ENCODE results near the gene SLC6A12.

SLC6A12 gene

DNA sequence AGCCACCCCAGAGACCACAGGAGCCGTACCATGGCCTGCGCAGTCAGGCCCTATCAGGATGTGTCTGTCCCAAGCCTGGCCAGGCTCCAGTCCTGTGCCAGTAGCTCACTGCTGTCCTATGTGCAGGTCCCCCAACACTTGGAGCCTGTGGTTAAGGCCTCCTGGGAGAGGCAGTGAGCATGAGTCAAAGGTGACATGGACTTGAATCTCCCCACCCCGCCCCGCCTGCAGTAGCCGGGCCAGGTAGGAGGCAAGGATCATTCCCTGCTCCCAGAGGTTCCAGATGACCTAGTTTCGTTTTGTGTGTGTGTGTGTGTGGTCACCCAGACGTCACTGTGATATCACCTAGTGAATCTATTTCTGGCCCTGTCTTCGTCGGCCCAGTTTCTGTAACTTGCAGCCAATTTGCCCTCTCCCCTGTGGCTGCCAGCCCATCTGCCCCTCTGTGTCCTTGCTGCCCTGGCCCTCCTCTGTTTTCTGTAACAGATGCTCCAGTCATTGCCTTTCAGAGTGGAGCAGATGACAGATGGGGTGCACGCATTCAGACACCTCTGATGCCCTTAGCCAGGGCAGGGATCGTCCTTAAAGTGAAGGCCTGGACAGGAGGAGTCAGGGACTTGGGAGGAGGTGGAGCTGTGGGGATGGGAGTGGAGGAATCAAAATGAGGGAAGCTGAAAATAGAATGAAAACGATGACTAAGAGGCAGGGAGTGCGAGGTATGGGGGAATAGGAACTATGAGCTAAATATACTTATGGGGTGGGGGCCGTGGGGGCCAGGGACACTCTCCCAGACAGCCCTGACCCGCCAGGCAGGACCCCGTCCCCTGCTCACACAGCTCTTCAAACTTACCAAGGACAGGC, 37.4 kb downstream of the SLC6A12 start:
- DNase-seq = no peak

DNA sequence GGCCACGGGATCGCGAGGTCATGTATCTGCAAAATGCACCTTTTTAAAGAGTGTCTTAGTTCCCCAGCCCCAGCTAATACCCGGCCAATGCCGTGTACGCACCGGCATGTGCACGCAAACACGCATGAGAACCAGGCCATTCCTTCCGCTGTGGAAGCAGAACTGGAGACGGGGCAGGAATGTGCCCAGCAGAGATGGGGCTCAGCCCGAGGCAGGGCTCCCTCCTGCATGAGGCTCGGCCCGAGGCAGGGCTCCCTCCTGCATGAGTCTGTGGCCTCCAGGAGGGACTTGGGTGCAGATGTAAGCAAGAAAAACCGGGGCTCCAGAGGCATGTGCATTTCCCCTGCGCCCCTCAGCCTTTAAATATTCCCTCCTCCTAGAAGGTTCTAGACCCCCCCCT, 38.2 kb downstream of the SLC6A12 start:
- no peak for DNase-seq

DNA sequence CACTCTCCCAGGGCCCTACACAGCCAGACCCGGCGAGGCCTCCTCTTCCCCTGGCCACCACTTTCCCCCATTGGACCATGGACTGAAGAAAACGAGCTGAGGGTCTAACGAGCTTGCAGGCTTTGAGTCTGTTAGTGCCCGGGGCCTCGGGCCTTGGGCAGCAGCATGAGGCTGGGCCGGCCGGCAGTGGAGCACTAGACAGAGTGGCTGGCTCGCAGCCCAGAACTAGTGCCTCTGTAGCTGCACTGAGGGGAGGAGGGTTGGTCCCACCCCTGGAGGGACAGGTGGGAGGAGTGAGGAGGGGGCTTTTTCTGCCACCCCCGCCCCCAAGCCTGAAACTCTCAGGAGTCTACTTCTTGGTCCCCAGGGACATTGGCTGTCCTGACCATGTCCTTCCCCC, 38.7 kb downstream of the SLC6A12 start:
- DNase-seq = no peak

DNA sequence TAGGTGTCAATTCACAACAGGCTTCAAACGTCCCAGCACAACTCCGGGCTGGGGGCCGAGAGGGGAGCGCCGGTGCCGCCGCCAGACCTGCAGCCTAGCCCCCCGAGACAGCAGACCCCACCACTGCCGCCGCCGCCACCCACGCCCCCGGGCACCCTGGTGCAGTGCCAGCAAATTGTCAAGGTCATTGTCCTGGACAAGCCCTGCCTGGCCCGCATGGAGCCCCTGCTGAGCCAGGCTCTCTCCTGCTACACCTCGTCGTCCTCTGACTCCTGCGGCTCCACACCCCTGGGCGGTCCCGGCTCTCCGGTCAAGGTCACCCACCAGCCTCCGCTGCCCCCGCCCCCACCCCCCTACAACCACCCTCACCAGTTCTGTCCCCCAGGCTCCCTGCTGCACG, 39.4 kb downstream of the SLC6A12 start:
- DNase-seq = no peak

DNA sequence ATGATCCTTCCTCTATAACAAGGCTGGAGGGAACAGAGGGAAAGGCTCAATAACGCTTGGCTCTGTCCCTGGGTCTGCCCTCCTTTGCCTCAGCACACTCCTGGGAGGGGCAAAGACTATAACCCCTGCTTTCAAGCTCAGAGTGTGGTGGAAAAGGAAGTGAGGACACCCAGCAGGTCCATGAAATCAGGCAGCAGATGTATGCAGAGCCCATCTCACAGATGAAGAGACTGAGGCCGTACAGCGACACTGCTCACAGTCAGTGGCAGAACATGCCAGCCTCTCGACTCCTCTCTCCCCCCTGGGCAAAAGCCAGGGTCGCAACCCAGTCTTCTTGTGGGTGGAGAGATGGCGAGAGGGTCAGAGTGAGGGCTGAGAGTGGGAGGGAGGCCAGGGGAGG, 39.8 kb downstream of the SLC6A12 start:
- DNase-seq = no peak

DNA sequence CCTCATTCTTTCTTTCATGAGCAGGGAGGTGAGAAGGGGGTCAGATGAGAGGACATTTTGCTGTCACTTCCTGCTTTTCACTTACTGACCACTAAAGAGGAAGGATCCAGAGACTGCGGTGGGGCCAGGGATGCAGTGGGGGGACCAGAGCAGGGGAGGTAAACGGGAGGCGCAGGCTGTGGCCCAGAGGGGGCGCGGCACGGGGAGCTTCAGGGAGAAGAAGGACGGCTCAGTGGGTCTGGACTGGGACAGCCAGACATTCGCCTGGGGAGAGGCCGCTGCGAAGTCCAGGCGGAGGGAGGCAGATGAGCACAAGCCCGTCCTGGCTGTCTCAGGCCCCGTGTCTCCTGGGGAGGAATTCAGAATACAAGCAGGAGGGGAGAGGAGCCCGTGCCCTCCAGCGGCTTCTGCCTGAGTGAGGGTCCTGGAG, 41.2 kb downstream of the SLC6A12 start:
- DNase-seq = no peak

- DNase-seq = no peak
These were observed 41.9 kb downstream of the SLC6A12 start for GRCh38 chr12:171743-172676.

- no peak for DNase-seq
These were observed 42.7 kb downstream of the SLC6A12 start for GRCh38 chr12:171276-171675.

- no peak for DNase-seq
These were observed 43.4 kb downstream of the SLC6A12 start for GRCh38 chr12:170371-171225.

DNA sequence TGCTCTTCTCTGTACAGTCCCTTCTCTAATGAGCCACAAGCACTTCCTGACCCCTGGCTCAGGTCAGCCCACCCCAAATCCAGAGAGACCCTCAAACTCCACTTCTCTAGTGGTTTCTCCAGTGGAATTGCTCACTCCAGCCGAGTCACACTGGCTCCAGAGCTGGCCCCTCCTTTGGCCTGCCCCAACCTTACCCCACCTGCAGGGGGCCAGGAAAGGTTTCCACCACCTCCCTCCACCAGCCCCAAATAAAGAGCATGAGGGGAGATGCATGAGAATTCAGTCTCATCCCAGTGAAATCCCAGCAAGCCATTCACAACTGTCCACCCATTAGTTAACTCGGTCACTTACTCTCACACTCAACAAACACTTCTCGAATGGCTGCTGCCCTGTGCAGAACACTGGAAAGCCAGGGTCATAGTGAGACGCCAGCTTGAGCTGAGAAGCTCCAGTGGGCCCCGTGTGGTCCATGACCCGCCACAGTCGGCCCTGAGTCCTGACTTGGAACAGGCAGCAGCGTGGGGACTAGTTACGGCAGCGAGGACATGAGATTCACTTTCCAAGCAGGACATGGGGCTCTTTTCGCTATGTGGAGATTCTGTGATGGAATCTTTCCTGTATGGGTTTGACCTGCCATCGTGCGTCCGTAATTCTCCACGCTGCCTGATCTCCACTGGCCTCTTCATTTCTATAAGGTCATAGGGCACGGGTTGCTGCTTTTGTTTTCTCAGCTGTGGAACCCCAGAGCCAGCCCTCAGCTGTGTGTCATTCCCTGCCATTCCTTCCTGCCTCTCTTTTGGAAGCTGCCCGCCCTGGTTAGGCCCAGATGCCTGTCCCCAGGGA, 44.2 kb downstream of the SLC6A12 start:
- no peak for DNase-seq

DNA sequence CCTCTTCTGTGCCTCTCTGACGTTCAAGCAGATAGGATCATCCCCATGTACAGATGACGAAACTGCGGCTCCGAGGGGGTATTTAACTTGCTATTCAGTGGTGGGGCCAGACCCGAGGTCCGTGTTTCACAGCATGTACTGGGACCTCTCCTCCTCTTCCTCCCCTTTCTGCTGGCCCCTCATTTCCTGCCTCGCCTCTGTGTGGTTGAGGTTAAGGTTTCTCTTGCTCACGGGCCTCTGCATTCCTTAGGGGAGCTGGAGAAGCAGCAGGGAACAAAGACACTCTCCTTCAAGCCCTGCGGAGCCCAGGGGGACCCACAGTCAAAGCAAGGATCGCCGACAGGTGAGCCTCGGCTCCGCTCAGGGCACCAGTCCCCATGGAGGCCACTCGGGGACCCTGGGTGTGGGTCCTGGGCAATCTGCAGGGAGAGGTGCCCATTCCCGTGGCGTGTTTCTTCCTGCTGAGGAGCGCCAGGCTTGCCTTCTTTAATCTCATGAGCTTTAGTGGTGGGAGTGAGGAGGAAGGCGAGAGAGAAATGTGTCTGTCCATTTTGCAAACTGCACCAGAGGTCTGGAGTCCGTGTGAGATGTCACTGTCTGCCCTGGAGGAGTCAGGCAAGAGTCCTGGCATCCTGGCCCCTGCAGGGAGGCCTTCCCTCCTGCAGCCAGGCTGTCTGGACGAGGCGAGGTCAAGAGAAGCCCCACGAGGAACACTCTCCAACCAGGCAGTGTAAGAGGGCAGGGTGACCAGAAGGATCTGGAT, 45.0 kb downstream of the SLC6A12 start:
- DNase-seq = no peak

- no peak for DNase-seq
These were observed 45.9 kb downstream of the SLC6A12 start for GRCh38 chr12:167959-168600.

- DNase-seq = no peak
These were observed 47.4 kb downstream of the SLC6A12 start for GRCh38 chr12:166425-167075.

DNA sequence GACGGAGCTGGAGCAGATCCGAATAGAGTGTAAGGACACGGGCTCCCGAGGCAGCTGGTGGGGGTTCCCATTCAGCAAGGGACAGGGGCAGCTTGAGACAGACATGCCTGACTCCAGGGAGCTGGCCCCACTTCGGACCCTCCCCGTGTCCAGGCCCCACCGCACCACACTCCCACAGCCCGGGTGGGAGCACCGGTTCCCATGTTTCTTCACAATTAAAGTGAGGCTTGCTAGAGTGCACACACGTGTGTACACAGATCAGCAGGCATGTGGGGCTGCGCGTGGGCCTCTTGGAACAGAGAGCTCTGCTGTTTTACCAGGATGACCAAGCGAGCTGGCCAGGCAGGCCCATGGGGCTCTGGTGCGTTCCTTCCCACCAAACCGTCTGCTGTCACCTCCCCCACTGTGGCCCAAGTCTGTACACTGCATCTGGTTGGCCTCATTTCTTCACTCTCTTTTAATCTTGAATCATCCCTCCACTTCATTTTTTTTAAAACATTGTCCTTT, 48.0 kb downstream of the SLC6A12 start:
- DNase-seq = no peak

GRCh38 chr12:164207-164606, 49.8 kb downstream of the SLC6A12 start:
- DNase-seq = no peak

DNA sequence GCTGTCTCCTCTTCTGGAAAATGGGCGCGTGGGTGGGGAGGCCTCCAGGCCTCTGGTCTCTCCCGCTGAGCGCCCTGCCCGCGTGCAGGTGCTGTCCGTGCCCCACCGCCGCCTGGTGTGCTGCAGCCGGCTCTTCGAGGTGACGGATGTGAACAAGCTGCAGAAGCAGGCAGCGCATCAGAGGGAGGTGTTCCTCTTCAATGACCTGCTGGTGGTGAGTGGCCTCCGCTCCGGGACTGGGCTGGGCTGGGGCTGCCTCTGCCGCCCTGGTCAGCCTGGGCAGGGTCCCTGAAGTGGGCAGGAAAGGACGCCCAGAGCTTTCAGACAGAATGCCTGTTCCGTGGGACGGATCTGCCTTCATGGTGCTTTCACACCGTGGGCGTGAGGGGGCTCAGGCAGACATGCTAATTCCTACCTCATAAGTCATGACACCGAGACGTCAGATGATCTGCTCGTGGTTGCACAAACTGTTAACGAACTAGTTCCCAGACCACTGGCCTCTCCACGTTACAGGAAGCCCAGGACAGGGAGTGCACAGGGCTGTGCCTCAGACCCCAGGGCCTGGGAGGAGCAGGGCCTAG, 50.5 kb downstream of the SLC6A12 start:
- no peak for DNase-seq

DNA sequence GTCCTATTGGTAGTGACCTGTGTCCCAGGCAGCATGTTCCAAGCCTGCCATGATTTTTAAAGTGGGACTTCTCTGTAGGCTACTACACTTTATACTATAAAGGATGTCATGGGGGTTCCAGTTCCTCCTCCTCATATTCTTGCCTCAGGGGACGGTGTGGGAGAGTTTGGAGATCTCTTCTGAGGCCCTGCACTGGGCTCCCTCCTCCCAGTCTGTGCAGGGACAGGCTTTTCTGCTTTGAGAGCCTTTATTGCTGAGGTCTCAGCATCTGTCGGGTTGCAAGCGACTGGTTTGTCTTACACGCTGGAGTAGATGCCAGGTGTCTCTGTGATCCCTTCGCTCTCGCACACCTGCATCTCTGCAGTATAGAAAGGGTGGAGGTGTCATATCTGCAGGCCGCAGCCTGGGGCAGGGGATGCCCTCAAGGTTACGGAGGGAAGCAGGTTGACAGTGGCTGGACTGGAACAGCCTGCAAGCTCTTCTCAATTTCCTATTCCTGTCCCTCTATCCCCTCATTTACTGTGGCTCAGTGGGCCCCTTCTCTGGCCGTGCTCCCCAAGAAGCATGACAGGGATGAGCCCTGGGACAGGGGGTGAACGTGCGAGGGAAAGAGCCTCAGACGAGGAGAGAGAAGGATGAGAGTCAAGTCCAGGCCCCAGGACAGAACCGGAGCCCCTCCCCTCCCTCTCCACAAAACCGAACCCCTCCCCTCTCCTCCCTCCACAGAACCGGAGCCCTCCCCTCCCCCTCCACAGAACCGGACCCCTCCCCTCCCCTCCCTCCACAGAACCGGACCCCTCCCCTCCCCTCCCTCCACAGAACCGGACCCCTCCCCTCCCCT, 51.3 kb downstream of the SLC6A12 start:
- DNase-seq = no peak

DNA sequence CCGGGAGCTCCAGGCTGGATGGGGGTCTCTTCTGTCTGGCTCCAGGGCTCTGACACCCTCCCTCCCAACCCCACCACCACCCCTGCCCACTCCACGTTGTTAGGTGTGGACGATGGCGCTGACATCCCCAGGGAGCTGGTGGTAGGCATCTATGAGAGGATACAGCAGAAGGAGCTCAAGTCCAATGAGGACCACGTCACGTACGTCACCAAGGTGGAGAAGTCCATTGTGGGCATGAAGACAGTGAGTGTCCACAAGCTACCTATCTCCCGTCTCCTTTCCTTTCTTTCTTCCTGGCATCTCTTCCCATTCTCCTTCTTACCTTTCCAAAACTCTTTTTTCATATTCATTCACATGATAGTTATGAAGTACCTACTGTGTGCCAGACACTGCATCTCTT, 52.1 kb downstream of the SLC6A12 start:
- DNase-seq = no peak

DNA sequence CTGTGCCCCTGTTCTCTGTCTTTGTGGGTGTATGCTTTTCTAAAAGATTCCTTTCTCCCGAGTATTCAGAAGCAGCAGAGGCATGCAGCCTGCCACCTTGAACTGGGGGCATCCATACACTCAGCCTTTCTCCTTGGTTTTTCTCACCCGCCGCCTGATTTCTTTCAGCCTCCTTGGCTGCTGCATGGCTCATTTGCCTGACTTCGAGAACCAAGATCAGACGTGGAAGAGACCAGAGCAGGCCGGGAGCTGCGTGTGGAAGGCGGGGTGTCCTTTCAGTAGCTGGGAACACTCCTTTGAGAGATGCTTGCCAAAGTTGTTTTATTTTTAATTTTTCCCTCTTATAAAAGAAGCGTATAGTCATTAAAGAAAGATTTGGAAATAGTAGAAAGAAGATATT, 53.1 kb downstream of the SLC6A12 start:
- DNase-seq = no peak

Data from stimulated activated naive CD4-positive, alpha-beta T cell (primary cell).